Measurements from ENCODE around the gene DAG1.

DNA sequence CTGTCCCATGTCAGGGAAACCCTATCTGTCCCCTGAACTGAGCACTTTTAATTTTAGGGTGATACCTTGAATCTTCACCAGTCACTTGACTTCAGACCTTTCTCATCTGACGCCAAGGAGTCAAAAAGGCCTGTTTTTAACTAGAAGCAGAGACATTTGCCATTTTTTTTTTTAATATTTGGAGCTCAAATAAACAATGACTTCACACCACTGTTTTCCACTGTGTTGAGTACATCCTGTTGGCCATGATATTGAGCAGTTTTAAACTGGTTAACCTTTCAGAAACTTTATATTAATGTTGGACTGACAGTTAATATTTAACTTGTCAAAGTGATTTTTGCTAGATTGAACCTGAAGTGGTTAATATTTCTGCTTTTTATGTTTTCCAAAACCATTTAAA lies 28.2 kb downstream of the DAG1 start:
- TF ChIP-seq, protein P1, sequence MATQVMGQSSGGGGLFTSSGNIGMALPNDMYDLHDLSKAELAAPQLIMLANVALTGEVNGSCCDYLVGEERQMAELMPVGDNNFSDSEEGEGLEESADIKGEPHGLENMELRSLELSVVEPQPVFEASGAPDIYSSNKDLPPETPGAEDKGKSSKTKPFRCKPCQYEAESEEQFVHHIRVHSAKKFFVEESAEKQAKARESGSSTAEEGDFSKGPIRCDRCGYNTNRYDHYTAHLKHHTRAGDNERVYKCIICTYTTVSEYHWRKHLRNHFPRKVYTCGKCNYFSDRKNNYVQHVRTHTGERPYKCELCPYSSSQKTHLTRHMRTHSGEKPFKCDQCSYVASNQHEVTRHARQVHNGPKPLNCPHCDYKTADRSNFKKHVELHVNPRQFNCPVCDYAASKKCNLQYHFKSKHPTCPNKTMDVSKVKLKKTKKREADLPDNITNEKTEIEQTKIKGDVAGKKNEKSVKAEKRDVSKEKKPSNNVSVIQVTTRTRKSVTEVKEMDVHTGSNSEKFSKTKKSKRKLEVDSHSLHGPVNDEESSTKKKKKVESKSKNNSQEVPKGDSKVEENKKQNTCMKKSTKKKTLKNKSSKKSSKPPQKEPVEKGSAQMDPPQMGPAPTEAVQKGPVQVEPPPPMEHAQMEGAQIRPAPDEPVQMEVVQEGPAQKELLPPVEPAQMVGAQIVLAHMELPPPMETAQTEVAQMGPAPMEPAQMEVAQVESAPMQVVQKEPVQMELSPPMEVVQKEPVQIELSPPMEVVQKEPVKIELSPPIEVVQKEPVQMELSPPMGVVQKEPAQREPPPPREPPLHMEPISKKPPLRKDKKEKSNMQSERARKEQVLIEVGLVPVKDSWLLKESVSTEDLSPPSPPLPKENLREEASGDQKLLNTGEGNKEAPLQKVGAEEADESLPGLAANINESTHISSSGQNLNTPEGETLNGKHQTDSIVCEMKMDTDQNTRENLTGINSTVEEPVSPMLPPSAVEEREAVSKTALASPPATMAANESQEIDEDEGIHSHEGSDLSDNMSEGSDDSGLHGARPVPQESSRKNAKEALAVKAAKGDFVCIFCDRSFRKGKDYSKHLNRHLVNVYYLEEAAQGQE (IDR thresholded peaks at IDR 0.05; ENCODE audit: insufficient replicate concordance, low read depth): no peak
- no peak for TF ChIP-seq CTCF (IDR thresholded peaks at IDR 0.05; ENCODE audit: insufficient read depth, low read length)
- TF ChIP-seq GABPA (IDR thresholded peaks at IDR 0.05; ENCODE audit: low read depth): no peak
- TF ChIP-seq POLR2AphosphoS5 (IDR thresholded peaks at IDR 0.05; ENCODE audit: low read depth): no peak
